ENCODE results near the gene CYB561D2. TPM values are rescaled to one million over a fixed set of nuclear protein-coding genes. Genes with fewer than 3 reads are reported as not detected.

Gene CYB561D2
- total RNA-seq, 2 experiments from 2014 or later, result 18.7 to 28.0 TPM

GRCh38 chr3:50339485-50340146 is 11.0 kb upstream of the CYB561D2 start:
- ChIA-PET POLR2A (interaction anchor here (0.6 to 1.7 kb wide), 3 partner anchors 11 to 531 kb away, joined by 3 to 9 read pairs (median 3); partner anchors contain the start of genes CYB561D2 and NPRL2), CTCF (ENCODE audit: unreplicated experiment) (no interaction called here)
- Histone ChIP-seq H3K4me1 (ENCODE audit: insufficient read depth, low read length, poor library complexity, severe bottlenecking) (peaks cover 47% of the 10 kb centered on the region), H2AFZ (ENCODE audit: low read length) (peak overlapping the region; percentile 70; the same call in 1 of the 2 replicates), H3K9me2 (ENCODE audit: insufficient read depth, low read length) (no peaks in the 10 kb centered on the region), H3K79me2 (ENCODE audit: insufficient read depth, low read depth, low read length) (peaks cover 30% of the 10 kb centered on the region), H3K4me3 (ENCODE audit: low read depth, low read length, poor library complexity, severe bottlenecking) (peak overlapping the region; percentile 90), H3K27ac (ENCODE audit: low read depth, low read length, poor library complexity, severe bottlenecking) (no peak overlapping the region), H4K20me1 (ENCODE audit: insufficient read depth, low read length) (no peaks in the 10 kb centered on the region; the same call in 1 of the 2 replicates), H3K4me2 (ENCODE audit: low read length) (peak overlapping the region; percentile 83; the same call in 1 of the 2 replicates), H3K9me3 (ENCODE audit: low read length) (no peaks in the 10 kb centered on the region), H3K36me3 (ENCODE audit: insufficient read depth, low read length) (peaks cover 17% of the 10 kb centered on the region)
- intact Hi-C loops (cut with micrococcal nuclease; ENCODE audit: unreplicated experiment), result loop anchor here (5.0 kb wide), 2 partner anchors 42 to 102 kb away; partner anchors contain the start of genes GNAI2, HYAL3 and NAA80
- DNase-seq (ENCODE audit: low spot score), result no peak
- no TSS peak for BruUV-seq (replicated peaks)
- no peak for TF ChIP-seq EZH2phosphoT487 (IDR thresholded peaks at IDR 0.05; ENCODE audit: borderline replicate concordance, low read depth, low read length)
- TF ChIP-seq CTCF (conservative IDR thresholded peaks at IDR 0.05; ENCODE audit: low read length), result no peak

GRCh38 chr3:50340147-50340447 is 10.6 kb upstream of the CYB561D2 start:
- Histone ChIP-seq H3K27ac (ENCODE audit: low read depth, low read length, poor library complexity, severe bottlenecking) (no peak overlapping the region), H3K9me3 (ENCODE audit: low read length) (no peaks in the 10 kb centered on the region), H3K36me3 (ENCODE audit: insufficient read depth, low read length) (peaks cover 14% of the 10 kb centered on the region), H3K79me2 (ENCODE audit: insufficient read depth, low read depth, low read length) (peaks cover 25% of the 10 kb centered on the region), H2AFZ (ENCODE audit: low read length) (peak overlapping the region; percentile 70; the same call in 1 of the 2 replicates), H4K20me1 (ENCODE audit: insufficient read depth, low read length) (no peaks in the 10 kb centered on the region; the same call in 1 of the 2 replicates), H3K4me2 (ENCODE audit: low read length) (peak overlapping the region; percentile 83; the same call in 1 of the 2 replicates), H3K4me1 (ENCODE audit: insufficient read depth, low read length, poor library complexity, severe bottlenecking) (peaks cover 44% of the 10 kb centered on the region), H3K9me2 (ENCODE audit: insufficient read depth, low read length) (no peaks in the 10 kb centered on the region), H3K4me3 (ENCODE audit: low read depth, low read length, poor library complexity, severe bottlenecking) (peak overlapping the region; percentile 39)
- no TSS peak for BruUV-seq (replicated peaks)
- no peak for TF ChIP-seq CTCF (conservative IDR thresholded peaks at IDR 0.05; ENCODE audit: low read length)
- ChIA-PET POLR2A (interaction anchor here (0.6 to 0.8 kb wide), 2 partner anchors 10 to 65 kb away, joined by 3 to 4 read pairs; partner anchors contain the start of genes CYB561D2 and NPRL2), CTCF (ENCODE audit: unreplicated experiment) (no interaction called here)
- intact Hi-C loops (cut with micrococcal nuclease; ENCODE audit: unreplicated experiment), result no loop called here
- no peak for DNase-seq (ENCODE audit: low spot score)
